Neural cell (in vitro differentiated cells): ENCODE measurements around the gene FCGR3B.
"Not testable (repeated sequence)": the region's sequence is repeated elsewhere in the genome, so short reads cannot be mapped to it uniquely, and the experiment has no call there.

ENCODE experiments used
- CTCF ChIP-seq: fragments of 450-650 bp; IDR thresholded peaks from 2 replicates; pipeline ENCODE4 v1.5.1; 2014; ENCODE audit warnings: antibody characterized with exemption, mild to moderate bottlenecking, moderate library complexity; ENCODE audit not compliant: poor library complexity, severe bottlenecking
- EP300 ChIP-seq: fragments of 450-650 bp; conservative IDR thresholded peaks from 2 replicates; pipeline ENCODE4 v1.6.1; 2014; ENCODE audit warnings: antibody characterized with exemption, mild to moderate bottlenecking, moderate library complexity; ENCODE audit not compliant: poor library complexity, severe bottlenecking
- EZH2 ChIP-seq: fragments of 200-600, 300-800 bp; shearing (Covaris generic), sonication (generic); IDR thresholded peaks from 2 replicates; pipeline ENCODE4 v1.6.1; 2014; ENCODE audit warnings: antibody characterized with exemption, low read length, borderline replicate concordance, mild to moderate bottlenecking; ENCODE audit not compliant: insufficient read depth, poor library complexity, severe bottlenecking
- MXI1 ChIP-seq: fragments of 450-650 bp; conservative IDR thresholded peaks from 2 replicates; pipeline ENCODE4 v1.6.1; 2014; ENCODE audit warnings: antibody characterized with exemption, mild to moderate bottlenecking; ENCODE audit not compliant: poor library complexity, severe bottlenecking
- POLR2AphosphoS5 ChIP-seq: IDR thresholded peaks from 2 replicates; pipeline ENCODE4 v1.6.1; 2012
- RAD21 ChIP-seq: fragments of 450-650 bp; conservative IDR thresholded peaks from 2 replicates; pipeline ENCODE4 v1.6.1; 2014; ENCODE audit warnings: antibody characterized with exemption, mild to moderate bottlenecking, moderate library complexity
- SMC3 ChIP-seq: fragments of 450-650 bp; conservative IDR thresholded peaks from 2 replicates; pipeline ENCODE4 v1.6.1; 2014; ENCODE audit warnings: antibody characterized with exemption, mild to moderate bottlenecking, moderate library complexity; ENCODE audit not compliant: poor library complexity
- TAF1 ChIP-seq: IDR thresholded peaks from 2 replicates; pipeline ENCODE4 v1.6.1; 2012; ENCODE audit warnings: low read depth
- TF ChIP-seq, protein P1 (sequence below): IDR thresholded peaks from 2 replicates; pipeline ENCODE4 v1.6.1; 2012; ENCODE audit warnings: borderline replicate concordance

DNA sequence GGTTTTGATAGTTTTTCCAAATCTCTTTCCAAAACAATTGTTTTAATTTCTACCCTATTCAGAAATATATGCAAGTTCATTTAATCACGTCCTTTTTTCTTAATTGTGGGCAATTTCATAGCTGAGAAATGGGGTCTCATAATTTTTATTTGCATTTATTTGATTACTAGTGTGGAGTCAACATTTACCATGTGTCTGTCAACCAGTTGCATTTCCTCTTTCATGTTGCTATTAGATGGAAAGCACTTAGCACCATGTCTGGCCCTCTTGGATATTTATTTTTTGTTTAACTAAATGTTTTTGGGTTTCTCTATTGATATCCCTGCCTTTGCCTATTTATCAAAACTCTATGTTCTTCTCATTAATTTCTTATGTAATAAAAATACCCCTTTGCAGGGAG, 13.9 kb upstream of the FCGR3B start:
- not testable (repeated sequence) for TF ChIP-seq CTCF, TAF1, EP300, MXI1, POLR2AphosphoS5, EZH2, SMC3, RAD21
- TF ChIP-seq, protein P1, sequence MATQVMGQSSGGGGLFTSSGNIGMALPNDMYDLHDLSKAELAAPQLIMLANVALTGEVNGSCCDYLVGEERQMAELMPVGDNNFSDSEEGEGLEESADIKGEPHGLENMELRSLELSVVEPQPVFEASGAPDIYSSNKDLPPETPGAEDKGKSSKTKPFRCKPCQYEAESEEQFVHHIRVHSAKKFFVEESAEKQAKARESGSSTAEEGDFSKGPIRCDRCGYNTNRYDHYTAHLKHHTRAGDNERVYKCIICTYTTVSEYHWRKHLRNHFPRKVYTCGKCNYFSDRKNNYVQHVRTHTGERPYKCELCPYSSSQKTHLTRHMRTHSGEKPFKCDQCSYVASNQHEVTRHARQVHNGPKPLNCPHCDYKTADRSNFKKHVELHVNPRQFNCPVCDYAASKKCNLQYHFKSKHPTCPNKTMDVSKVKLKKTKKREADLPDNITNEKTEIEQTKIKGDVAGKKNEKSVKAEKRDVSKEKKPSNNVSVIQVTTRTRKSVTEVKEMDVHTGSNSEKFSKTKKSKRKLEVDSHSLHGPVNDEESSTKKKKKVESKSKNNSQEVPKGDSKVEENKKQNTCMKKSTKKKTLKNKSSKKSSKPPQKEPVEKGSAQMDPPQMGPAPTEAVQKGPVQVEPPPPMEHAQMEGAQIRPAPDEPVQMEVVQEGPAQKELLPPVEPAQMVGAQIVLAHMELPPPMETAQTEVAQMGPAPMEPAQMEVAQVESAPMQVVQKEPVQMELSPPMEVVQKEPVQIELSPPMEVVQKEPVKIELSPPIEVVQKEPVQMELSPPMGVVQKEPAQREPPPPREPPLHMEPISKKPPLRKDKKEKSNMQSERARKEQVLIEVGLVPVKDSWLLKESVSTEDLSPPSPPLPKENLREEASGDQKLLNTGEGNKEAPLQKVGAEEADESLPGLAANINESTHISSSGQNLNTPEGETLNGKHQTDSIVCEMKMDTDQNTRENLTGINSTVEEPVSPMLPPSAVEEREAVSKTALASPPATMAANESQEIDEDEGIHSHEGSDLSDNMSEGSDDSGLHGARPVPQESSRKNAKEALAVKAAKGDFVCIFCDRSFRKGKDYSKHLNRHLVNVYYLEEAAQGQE, result not testable (repeated sequence)
